Ishikawa (cell line): ENCODE measurements around the gene BBS9.

Experiments
- CREB1 ChIP-seq: IDR thresholded peaks from 2 replicates; pipeline ENCODE4 v1.6.1; 2012; ENCODE audit warnings: low read depth
- FOXM1 ChIP-seq: IDR thresholded peaks from 2 replicates; pipeline ENCODE4 v1.6.1; 2012; ENCODE audit warnings: low read depth, borderline replicate concordance
- MAX ChIP-seq: IDR thresholded peaks from 2 replicates; pipeline ENCODE4 v1.6.1; 2012
- RAD21 ChIP-seq: IDR thresholded peaks from 2 replicates; pipeline ENCODE4 v1.6.1; 2012; ENCODE audit warnings: low read depth
- TEAD4 ChIP-seq: IDR thresholded peaks from 2 replicates; pipeline ENCODE4 v1.6.1; 2012
- ZBTB7A ChIP-seq: IDR thresholded peaks from 2 replicates; pipeline ENCODE4 v1.6.1; 2012; ENCODE audit warnings: low read depth

- TF ChIP-seq MAX (no peak), FOXM1 (no peak), CREB1 (no peak), RAD21 (no peak), TEAD4 (no peak), ZBTB7A (no peak)
These were observed 70.9 kb downstream of the BBS9 start for GRCh38 chr7:33200282-33200681.
